Measurements from ENCODE around the gene ZGRF1.

GRCh38 chr4:112492321-112492720, 144.4 kb downstream of the ZGRF1 start:
- TF ChIP-seq CTCF (IDR thresholded peaks at IDR 0.05) (no peak), POLR2A (IDR thresholded peaks at IDR 0.05) (no peak)
